ENCODE measurements around the gene GXYLT2. TPM values are rescaled to one million over a fixed set of nuclear protein-coding genes. Genes with fewer than 3 reads are reported as not detected.

Gene GXYLT2
- total and polyA plus RNA-seq, 2 experiments from 2014 or later, result 2.0 to 5.8 TPM

- H2AFZ ChIP-seq, result no peak overlapping the region
- no peaks in the 10 kb centered on the region for H3K27me3 ChIP-seq (ENCODE audit: insufficient read depth)
- Mint-ChIP-seq H3K4me3 (no peak overlapping the region), H3K27me3 (ENCODE audit: insufficient read depth, low read depth, poor library complexity) (peaks cover 2% of the 10 kb centered on the region), H3K27ac (no peak overlapping the region), H3K4me1 (peaks cover 3% of the 10 kb centered on the region; the same call in 2 of the 3 replicates), H3K36me3 (ENCODE audit: low read depth) (no peaks in the 10 kb centered on the region), H3K9me3 (no peaks in the 10 kb centered on the region)
- H3K9me2 ChIP-seq (ENCODE audit: insufficient read depth), result no peaks in the 10 kb centered on the region
- no peak overlapping the region for H3K4me2 ChIP-seq
- H3K4me3 ChIP-seq, result no peak overlapping the region
- TF ChIP-seq ZNF331 (CRISPR knock-in tag; IDR thresholded peaks at IDR 0.05; ENCODE audit: low read depth) (no peak), EZH2 (IDR thresholded peaks at IDR 0.05; ENCODE audit: low read depth, unreplicated experiment) (no peak), NANOG (IDR thresholded peaks at IDR 0.05; ENCODE audit: borderline replicate concordance) (no peak), ZNF114 (CRISPR knock-in tag; IDR thresholded peaks at IDR 0.05) (no peak), POLR2AphosphoS5 (IDR thresholded peaks at IDR 0.05; ENCODE audit: low read depth) (no peak), STAT1 (IDR thresholded peaks at IDR 0.05; ENCODE audit: unreplicated experiment) (no peak), ZNF462 (CRISPR knock-in tag; IDR thresholded peaks at IDR 0.05) (no peak), EZH2phosphoT487 (IDR thresholded peaks at IDR 0.05; ENCODE audit: unreplicated experiment) (no peak), CTCF (conservative IDR thresholded peaks at IDR 0.05; ENCODE audit: low read depth in 2 of 2) (no peak), CREB1 (CRISPR knock-in tag; IDR thresholded peaks at IDR 0.05; ENCODE audit: low read depth) (no peak), JUNB (IDR thresholded peaks at IDR 0.05; ENCODE audit: unreplicated experiment) (no peak)
- TF ChIP-seq, protein P1, sequence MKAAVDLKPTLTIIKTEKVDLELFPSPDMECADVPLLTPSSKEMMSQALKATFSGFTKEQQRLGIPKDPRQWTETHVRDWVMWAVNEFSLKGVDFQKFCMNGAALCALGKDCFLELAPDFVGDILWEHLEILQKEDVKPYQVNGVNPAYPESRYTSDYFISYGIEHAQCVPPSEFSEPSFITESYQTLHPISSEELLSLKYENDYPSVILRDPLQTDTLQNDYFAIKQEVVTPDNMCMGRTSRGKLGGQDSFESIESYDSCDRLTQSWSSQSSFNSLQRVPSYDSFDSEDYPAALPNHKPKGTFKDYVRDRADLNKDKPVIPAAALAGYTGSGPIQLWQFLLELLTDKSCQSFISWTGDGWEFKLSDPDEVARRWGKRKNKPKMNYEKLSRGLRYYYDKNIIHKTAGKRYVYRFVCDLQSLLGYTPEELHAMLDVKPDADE (IDR thresholded peaks at IDR 0.05), result no peak
- TF ChIP-seq, protein P2, sequence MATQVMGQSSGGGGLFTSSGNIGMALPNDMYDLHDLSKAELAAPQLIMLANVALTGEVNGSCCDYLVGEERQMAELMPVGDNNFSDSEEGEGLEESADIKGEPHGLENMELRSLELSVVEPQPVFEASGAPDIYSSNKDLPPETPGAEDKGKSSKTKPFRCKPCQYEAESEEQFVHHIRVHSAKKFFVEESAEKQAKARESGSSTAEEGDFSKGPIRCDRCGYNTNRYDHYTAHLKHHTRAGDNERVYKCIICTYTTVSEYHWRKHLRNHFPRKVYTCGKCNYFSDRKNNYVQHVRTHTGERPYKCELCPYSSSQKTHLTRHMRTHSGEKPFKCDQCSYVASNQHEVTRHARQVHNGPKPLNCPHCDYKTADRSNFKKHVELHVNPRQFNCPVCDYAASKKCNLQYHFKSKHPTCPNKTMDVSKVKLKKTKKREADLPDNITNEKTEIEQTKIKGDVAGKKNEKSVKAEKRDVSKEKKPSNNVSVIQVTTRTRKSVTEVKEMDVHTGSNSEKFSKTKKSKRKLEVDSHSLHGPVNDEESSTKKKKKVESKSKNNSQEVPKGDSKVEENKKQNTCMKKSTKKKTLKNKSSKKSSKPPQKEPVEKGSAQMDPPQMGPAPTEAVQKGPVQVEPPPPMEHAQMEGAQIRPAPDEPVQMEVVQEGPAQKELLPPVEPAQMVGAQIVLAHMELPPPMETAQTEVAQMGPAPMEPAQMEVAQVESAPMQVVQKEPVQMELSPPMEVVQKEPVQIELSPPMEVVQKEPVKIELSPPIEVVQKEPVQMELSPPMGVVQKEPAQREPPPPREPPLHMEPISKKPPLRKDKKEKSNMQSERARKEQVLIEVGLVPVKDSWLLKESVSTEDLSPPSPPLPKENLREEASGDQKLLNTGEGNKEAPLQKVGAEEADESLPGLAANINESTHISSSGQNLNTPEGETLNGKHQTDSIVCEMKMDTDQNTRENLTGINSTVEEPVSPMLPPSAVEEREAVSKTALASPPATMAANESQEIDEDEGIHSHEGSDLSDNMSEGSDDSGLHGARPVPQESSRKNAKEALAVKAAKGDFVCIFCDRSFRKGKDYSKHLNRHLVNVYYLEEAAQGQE (IDR thresholded peaks at IDR 0.05; ENCODE audit: unreplicated experiment), result no peak
- H4K20me1 ChIP-seq (replicated peaks; ENCODE audit: insufficient read depth), result no peaks in the 10 kb centered on the region
- H3K79me2 ChIP-seq (replicated peaks; ENCODE audit: insufficient read depth), result no peaks in the 10 kb centered on the region
- no peak for ATAC-seq
- H3K4me1 ChIP-seq (ENCODE audit: insufficient read depth), result no peaks in the 10 kb centered on the region
- no peak for DNase-seq (ENCODE audit: low spot score)
- H3K27ac ChIP-seq (ENCODE audit: low read depth), result no peak overlapping the region
- no peaks in the 10 kb centered on the region for H3F3A ChIP-seq (replicated peaks; ENCODE audit: low read depth)
- H3K36me3 ChIP-seq (ENCODE audit: insufficient read depth), result no peaks in the 10 kb centered on the region
These were observed 74.5 kb downstream of the GXYLT2 start for GRCh38 chr3:72962317-72962716.

Measured in GM23338 (cell line).